Panc1 (cell line): Measurements from ENCODE around the gene NOS2.

ENCODE experiments used
- CTCF ChIP-seq: fragments of 450-650 bp; IDR thresholded peaks from 2 replicates; pipeline ENCODE4 v1.5.1; 2017; ENCODE audit warnings: mild to moderate bottlenecking
- POLR2AphosphoS5 ChIP-seq: IDR thresholded peaks from 2 replicates; pipeline ENCODE4 v1.6.1; 2012; ENCODE audit warnings: mild to moderate bottlenecking, low read depth, low read length, moderate library complexity
- REST ChIP-seq, 2 experiments: IDR thresholded peaks; 2 replicates each; pipeline ENCODE4 v1.6.1; 2011 to 2012; ENCODE audit warnings: low read depth in 2 of 2, control low read depth in 1 of 2, low read length in 1 of 2, mild to moderate bottlenecking in 1 of 2, moderate library complexity in 1 of 2; ENCODE audit not compliant: insufficient read depth in 1 of 2
- SIN3A ChIP-seq: IDR thresholded peaks from 2 replicates; pipeline ENCODE4 v1.6.1; 2012; ENCODE audit warnings: low read depth, mild to moderate bottlenecking, low read length, moderate library complexity, borderline replicate concordance; ENCODE audit not compliant: insufficient read depth
- TCF7L2 ChIP-seq: IDR thresholded peaks from 2 replicates; pipeline ENCODE4 v1.6.1; 2011; ENCODE audit warnings: mild to moderate bottlenecking, low read depth, low read length, inconsistent platforms

GRCh38 chr17:27802033-27802432 lies 1.7 kb upstream of the NOS2 start:
- no peak for TF ChIP-seq POLR2AphosphoS5
- no peak for TF ChIP-seq CTCF
- no peak for TF ChIP-seq SIN3A
- no peak for TF ChIP-seq TCF7L2
- no peak for TF ChIP-seq REST (IDR thresholded peaks at IDR 0.05; ENCODE audit: insufficient read depth in 1 of 2, low read depth in 2 of 2, low read length in 1 of 2)
